ENCODE results near the gene HS3ST5.
"Not testable (repeated sequence)": the region's sequence is repeated elsewhere in the genome, so short reads cannot be mapped to it uniquely, and the experiment has no call there.

The HS3ST5 gene

GRCh38 chr6:114080891-114081510 is 261.8 kb downstream of the HS3ST5 start:
- DNase-seq (ENCODE audit: low spot score): no peak
- TF ChIP-seq CTCF (IDR thresholded peaks at IDR 0.05; ENCODE audit: borderline replicate concordance, control extremely low read depth, extremely low read depth, insufficient read depth, missing control alignments): no peak
- in situ Hi-C loops (cut with MboI; ENCODE audit: low sequenced_read_pairs, unreplicated experiment): no loop called here

- in situ Hi-C loops (cut with MboI; ENCODE audit: low sequenced_read_pairs, unreplicated experiment); DNase-seq (ENCODE audit: low spot score): not testable (repeated sequence)
Observed at GRCh38 chr6:114080410-114080809, 262.4 kb downstream of the HS3ST5 start.

DNA sequence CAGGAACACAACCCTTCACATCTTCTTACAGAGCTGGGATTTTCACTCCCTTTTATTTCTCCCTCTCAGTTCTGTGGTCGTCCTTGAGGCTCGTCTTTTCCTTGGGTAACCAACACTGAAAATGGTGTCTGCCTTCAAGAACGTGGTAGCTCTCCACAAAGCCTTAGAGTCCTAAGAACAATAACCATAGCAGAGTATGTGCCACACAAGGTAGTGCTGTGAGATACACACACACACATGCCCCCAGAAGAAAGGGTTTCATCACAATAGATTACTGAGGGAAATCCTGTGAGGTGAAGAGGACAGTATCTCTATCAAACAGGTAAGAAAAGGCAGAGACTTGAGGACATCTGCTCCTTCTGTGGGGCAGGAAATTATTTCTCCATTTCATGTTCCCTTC is 267.0 kb downstream of the HS3ST5 start:
- in situ Hi-C loops (cut with MboI; ENCODE audit: low sequenced_read_pairs, unreplicated experiment): no loop called here
- TF ChIP-seq CTCF (IDR thresholded peaks at IDR 0.05; ENCODE audit: borderline replicate concordance, control extremely low read depth, extremely low read depth, insufficient read depth, missing control alignments): no peak
- DNase-seq (ENCODE audit: low spot score): no peak

DNA sequence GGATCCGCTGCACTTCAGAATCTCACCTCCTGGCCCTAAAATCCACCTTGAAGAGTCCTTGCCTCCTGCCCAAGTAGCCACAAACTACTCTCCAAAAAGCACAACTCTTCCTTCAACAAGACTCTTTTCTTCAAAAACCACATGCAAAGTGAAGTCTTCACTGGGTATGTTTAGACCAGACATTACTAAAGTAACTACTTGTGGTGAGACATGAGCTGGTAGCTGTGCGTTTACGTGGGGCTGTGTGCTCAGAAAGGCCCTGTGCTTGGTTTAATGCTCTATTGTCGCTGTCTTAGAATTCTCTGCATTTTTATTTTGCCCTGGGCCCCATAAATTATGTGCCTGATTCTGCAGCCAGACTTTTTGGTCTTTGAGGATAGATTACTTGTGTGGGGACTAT is 267.5 kb downstream of the HS3ST5 start:
- TF ChIP-seq CTCF (IDR thresholded peaks at IDR 0.05; ENCODE audit: borderline replicate concordance, control extremely low read depth, extremely low read depth, insufficient read depth, missing control alignments): no peak
- in situ Hi-C loops (cut with MboI; ENCODE audit: low sequenced_read_pairs, unreplicated experiment): no loop called here
- DNase-seq (ENCODE audit: low spot score): no peak

DNA sequence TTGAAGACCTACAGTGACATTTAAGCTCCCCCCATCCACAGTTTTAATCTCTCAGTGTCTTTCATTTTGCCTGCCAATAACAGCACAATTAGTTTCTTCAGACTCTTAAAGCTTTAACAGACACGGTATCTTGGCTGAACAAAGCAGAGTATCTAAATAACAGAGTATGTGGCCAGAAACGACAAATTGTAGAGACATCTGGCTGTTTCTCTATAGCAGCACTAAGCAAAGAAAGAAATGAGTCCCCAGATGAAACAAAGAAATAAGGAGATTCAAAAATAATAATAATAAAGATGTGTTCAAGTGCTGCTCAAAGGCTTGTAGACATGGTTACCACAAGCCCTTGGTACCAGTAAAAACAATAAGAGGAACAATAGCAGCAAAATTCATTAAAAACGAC is 274.1 kb downstream of the HS3ST5 start:
- no peak for DNase-seq (ENCODE audit: low spot score)
- in situ Hi-C loops (cut with MboI; ENCODE audit: low sequenced_read_pairs, unreplicated experiment): no loop called here
- no peak for TF ChIP-seq CTCF (IDR thresholded peaks at IDR 0.05; ENCODE audit: borderline replicate concordance, control extremely low read depth, extremely low read depth, insufficient read depth, missing control alignments)

DNA sequence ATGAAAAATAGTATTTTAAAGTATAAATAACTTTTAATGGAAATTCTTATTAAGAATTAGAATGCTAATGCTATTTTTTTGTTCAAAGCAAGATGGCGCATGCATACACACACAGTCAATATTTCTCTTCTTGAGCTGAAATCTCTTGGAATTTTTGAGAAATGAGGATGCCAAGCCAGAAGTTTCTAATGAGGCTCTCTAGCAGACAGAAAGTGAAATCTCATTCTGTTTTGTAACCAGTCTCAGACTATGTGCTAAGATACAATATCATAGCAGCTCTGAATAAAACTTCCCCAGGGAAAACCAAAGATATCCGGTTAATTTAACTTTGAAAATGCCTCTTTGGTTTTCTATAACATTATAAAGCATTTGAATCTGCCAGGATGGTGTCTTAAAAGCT is 274.7 kb downstream of the HS3ST5 start:
- in situ Hi-C loops (cut with MboI; ENCODE audit: low sequenced_read_pairs, unreplicated experiment): no loop called here
- TF ChIP-seq CTCF (IDR thresholded peaks at IDR 0.05; ENCODE audit: borderline replicate concordance, control extremely low read depth, extremely low read depth, insufficient read depth, missing control alignments): no peak
- DNase-seq (ENCODE audit: low spot score): no peak

DNA sequence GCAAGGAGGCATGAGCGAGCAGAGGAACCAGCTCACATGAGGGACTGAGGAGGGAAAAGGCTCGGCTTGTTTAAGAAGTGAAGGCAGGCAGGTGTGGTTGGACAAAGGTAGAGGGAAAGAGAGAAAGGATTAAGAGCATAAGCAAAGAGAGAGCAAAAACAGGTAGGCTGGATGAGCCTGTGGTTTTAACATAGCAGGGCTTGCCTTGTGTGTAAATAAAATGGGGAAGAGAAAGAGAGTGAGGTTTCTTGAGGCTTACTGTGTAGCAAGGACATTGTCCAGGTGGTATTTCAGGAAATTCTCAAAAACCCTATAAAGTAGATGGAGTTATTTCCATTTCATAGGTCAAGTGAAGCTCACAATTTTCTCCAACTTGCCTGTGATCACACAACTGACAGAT is 278.0 kb downstream of the HS3ST5 start:
- no peak for DNase-seq (ENCODE audit: low spot score)
- in situ Hi-C loops (cut with MboI; ENCODE audit: low sequenced_read_pairs, unreplicated experiment): no loop called here
- no peak for TF ChIP-seq CTCF (IDR thresholded peaks at IDR 0.05; ENCODE audit: borderline replicate concordance, control extremely low read depth, extremely low read depth, insufficient read depth, missing control alignments)
